NCI-H2196 (cell line): ENCODE results near the gene AP3D1.
"Not testable (repeated sequence)": the region's sequence is repeated elsewhere in the genome, so short reads cannot be mapped to it uniquely, and the experiment has no call there.

Experiments
- DNase-seq: peaks from one replicate; lab custom pipeline; 2025; ENCODE audit not compliant: unreplicated experiment; lab: John Stamatoyannopoulos, UW

Gene AP3D1

GRCh38 chr19:2151339-2152229, at the start of gene AP3D1:
AP3D1 (minus strand) TSS chr19:2151566; CDS start chr19:2151334, 232 bp downstream.
- DNase-seq, result peak; percentile 100

- DNase-seq, result not testable (repeated sequence)
Observed at GRCh38 chr19:2200624-2201294, 49.4 kb upstream of the AP3D1 start.

- DNase-seq, result no peak
Observed at GRCh38 chr19:2199861-2200623, 48.7 kb upstream of the AP3D1 start.

- DNase-seq, result no peak
Observed at GRCh38 chr19:2199215-2199614, 47.8 kb upstream of the AP3D1 start.

GRCh38 chr19:2198317-2198716, 47.0 kb upstream of the AP3D1 start:
- no peak for DNase-seq

GRCh38 chr19:2197270-2197669, 45.9 kb upstream of the AP3D1 start:
- DNase-seq, result no peak

- no peak for DNase-seq
Observed at GRCh38 chr19:2195914-2196313, 44.5 kb upstream of the AP3D1 start.

- DNase-seq, result no peak
Observed at GRCh38 chr19:2195361-2195760, 44.0 kb upstream of the AP3D1 start.

GRCh38 chr19:2194513-2195078, 43.2 kb upstream of the AP3D1 start:
- DNase-seq, result no peak

GRCh38 chr19:2193807-2194206, 42.4 kb upstream of the AP3D1 start:
- DNase-seq, result no peak

- DNase-seq, result no peak
Observed at GRCh38 chr19:2192862-2193261, 41.5 kb upstream of the AP3D1 start.

- DNase-seq, result no peak
Observed at GRCh38 chr19:2191456-2192310, 40.3 kb upstream of the AP3D1 start.

GRCh38 chr19:2190848-2191455, 39.6 kb upstream of the AP3D1 start:
- no peak for DNase-seq

- no peak for DNase-seq
Observed at GRCh38 chr19:2189880-2190279, 38.5 kb upstream of the AP3D1 start.

GRCh38 chr19:2188708-2189385, 37.5 kb upstream of the AP3D1 start:
- DNase-seq, result no peak

GRCh38 chr19:2187159-2187558, 35.8 kb upstream of the AP3D1 start:
- DNase-seq, result no peak

GRCh38 chr19:2186071-2186846, 34.9 kb upstream of the AP3D1 start:
- DNase-seq, result no peak

- no peak for DNase-seq
Observed at GRCh38 chr19:2185734-2186070, 34.3 kb upstream of the AP3D1 start.
